Stimulated activated CD8-positive, alpha-beta memory T cell treated with anti-CD3 and anti-CD28 coated beads, Interleukin-7, amount 100 ng/mL, for 48 hours (primary cell): ENCODE data around the gene RCAN2.
"Not testable (repeated sequence)": the region's sequence is repeated elsewhere in the genome, so short reads cannot be mapped to it uniquely, and the experiment has no call there.

Source experiments
- DNase-seq, 2 donors: peaks; one replicate each; pipeline ENCODE4 v3.0.0-alpha.2; 2020; ENCODE audit warnings: low read depth in 1 of 2; ENCODE audit errors: extremely low read depth in 1 of 2

Gene RCAN2

GRCh38 chr6:46440641-46441040 lies 50.6 kb downstream of the RCAN2 start:
- no peak for DNase-seq

GRCh38 chr6:46440141-46440540 lies 51.1 kb downstream of the RCAN2 start:
- no peak for DNase-seq

GRCh38 chr6:46438245-46438644 lies 53.0 kb downstream of the RCAN2 start:
- no peak for DNase-seq

GRCh38 chr6:46437671-46438221 lies 53.5 kb downstream of the RCAN2 start:
- DNase-seq = no peak

- DNase-seq = no peak
These were observed 68.6 kb downstream of the RCAN2 start for GRCh38 chr6:46422619-46423018.

GRCh38 chr6:46421939-46422338 lies 69.3 kb downstream of the RCAN2 start:
- no peak for DNase-seq

- no peak for DNase-seq
These were observed 70.2 kb downstream of the RCAN2 start for GRCh38 chr6:46420921-46421638.

- no peak for DNase-seq
These were observed 71.7 kb downstream of the RCAN2 start for GRCh38 chr6:46419576-46420002.

GRCh38 chr6:46414398-46414797 lies 76.9 kb downstream of the RCAN2 start:
- DNase-seq = no peak

- DNase-seq = no peak
These were observed 78.6 kb downstream of the RCAN2 start for GRCh38 chr6:46412662-46413061.

- no peak for DNase-seq
These were observed 79.6 kb downstream of the RCAN2 start for GRCh38 chr6:46411456-46412197.

- DNase-seq = no peak
These were observed 80.8 kb downstream of the RCAN2 start for GRCh38 chr6:46410334-46410953.

- DNase-seq = no peak
These were observed 83.3 kb downstream of the RCAN2 start for GRCh38 chr6:46407776-46408530.

- DNase-seq = no peak
These were observed 84.0 kb downstream of the RCAN2 start for GRCh38 chr6:46407246-46407645.

- DNase-seq = not testable (repeated sequence)
These were observed 85.5 kb downstream of the RCAN2 start for GRCh38 chr6:46405620-46406180.

- DNase-seq = no peak
These were observed 90.4 kb downstream of the RCAN2 start for GRCh38 chr6:46400898-46401297.

GRCh38 chr6:46395530-46395929 lies 95.7 kb downstream of the RCAN2 start:
- DNase-seq = no peak

GRCh38 chr6:46393940-46394337 lies 97.3 kb downstream of the RCAN2 start:
- no peak for DNase-seq

GRCh38 chr6:46393161-46393939 lies 97.9 kb downstream of the RCAN2 start:
- no peak for DNase-seq

- no peak for DNase-seq
These were observed 99.0 kb downstream of the RCAN2 start for GRCh38 chr6:46392294-46392693.
